ENCODE results near the gene TM4SF5. TPM values are rescaled to one million over a fixed set of nuclear protein-coding genes. Genes with fewer than 3 reads are reported as not detected.

Gene TM4SF5
- total RNA-seq, 4 donors from 2014 or later: not detected

DNA sequence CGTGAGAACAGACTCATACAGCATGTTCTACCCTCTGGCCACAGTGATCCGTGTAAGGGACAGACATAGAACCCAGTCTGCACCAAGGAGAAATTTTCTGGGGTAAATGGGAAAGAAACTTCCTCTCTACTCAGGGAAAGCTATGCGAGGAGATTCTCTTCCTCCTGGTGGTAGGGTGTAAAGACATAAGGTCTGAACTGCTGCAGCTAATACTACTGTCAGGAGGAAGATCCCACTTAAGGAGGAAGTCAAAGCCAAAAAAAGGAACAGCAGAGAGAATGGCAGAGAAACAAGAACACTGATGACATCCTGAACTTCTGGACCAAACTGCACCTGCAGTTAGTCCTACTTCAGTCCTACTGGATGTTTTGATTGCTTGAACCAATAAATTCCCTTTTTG lies 7.1 kb upstream of the TM4SF5 start:
- intact Hi-C loops (cut with DNase I; ENCODE audit: low total_unique reads): no loop called here
- no peak for DNase-seq
- Histone ChIP-seq H3K27ac (no peak overlapping the region), H3K36me3 (no peaks in the 10 kb centered on the region), H3K4me3 (no peak overlapping the region), H3K9me3 (no peaks in the 10 kb centered on the region), H3K27me3 (no peaks in the 10 kb centered on the region), H3K4me1 (no peaks in the 10 kb centered on the region)
- TF ChIP-seq, protein P1, sequence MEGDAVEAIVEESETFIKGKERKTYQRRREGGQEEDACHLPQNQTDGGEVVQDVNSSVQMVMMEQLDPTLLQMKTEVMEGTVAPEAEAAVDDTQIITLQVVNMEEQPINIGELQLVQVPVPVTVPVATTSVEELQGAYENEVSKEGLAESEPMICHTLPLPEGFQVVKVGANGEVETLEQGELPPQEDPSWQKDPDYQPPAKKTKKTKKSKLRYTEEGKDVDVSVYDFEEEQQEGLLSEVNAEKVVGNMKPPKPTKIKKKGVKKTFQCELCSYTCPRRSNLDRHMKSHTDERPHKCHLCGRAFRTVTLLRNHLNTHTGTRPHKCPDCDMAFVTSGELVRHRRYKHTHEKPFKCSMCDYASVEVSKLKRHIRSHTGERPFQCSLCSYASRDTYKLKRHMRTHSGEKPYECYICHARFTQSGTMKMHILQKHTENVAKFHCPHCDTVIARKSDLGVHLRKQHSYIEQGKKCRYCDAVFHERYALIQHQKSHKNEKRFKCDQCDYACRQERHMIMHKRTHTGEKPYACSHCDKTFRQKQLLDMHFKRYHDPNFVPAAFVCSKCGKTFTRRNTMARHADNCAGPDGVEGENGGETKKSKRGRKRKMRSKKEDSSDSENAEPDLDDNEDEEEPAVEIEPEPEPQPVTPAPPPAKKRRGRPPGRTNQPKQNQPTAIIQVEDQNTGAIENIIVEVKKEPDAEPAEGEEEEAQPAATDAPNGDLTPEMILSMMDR (IDR thresholded peaks at IDR 0.05): no peak
- TF ChIP-seq POLR2A (IDR thresholded peaks at IDR 0.05): no peak

DNA sequence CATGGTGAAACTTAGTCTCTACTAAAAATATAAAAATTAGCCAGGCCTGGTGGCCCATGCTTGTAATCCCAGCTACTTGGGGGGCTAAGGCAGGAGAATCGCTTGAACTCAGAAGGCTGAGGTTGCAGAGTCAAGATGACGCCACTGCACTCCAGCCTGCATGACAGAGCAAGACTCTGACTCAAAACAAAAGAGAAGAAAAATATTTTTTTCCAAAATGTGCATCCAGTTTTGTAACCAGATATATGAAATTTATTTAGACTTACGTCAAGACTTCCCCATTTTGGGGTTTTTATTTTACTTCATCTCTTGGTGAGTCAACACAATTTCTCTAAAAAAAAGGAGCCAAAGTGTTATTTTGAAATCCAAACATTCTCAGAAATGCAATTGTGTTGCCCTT lies 5.5 kb upstream of the TM4SF5 start:
- no peak for DNase-seq
- intact Hi-C loops (cut with DNase I; ENCODE audit: low total_unique reads): no loop called here
- no peaks in the 10 kb centered on the region for H3K9me3 ChIP-seq

DNA sequence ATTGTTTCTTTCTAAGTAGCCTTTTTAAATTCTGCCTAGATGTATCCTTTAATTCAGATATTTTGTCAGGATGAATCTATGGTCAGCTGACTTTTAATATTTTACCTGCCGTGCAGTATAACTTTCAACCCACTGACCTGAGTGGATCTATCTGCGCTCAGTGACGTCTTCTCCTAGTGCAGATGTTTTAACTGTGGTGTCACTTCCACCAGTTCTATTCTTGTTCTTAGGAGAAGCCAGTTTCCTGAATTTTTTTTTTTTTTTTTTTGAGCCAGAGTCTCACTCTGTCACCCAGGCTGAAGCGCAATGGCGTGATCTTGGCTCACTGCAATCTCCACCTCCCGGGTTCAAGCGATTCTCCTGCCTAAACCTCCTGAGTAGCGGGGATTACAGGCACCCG lies 5.0 kb upstream of the TM4SF5 start:
- H3K27ac ChIP-seq: no peak overlapping the region

More for the DNA sequence above, 5.5 kb upstream of the TM4SF5 start:
- no peak for TF ChIP-seq POLR2A (IDR thresholded peaks at IDR 0.05)
- TF ChIP-seq, protein P1 (IDR thresholded peaks at IDR 0.05): no peak
- no peaks in the 10 kb centered on the region for H3K36me3 ChIP-seq
- no peaks in the 10 kb centered on the region for H3K27me3 ChIP-seq
- H3K27ac ChIP-seq: no peak overlapping the region
- H3K4me3 ChIP-seq: no peak overlapping the region
- no peaks in the 10 kb centered on the region for H3K4me1 ChIP-seq

DNA sequence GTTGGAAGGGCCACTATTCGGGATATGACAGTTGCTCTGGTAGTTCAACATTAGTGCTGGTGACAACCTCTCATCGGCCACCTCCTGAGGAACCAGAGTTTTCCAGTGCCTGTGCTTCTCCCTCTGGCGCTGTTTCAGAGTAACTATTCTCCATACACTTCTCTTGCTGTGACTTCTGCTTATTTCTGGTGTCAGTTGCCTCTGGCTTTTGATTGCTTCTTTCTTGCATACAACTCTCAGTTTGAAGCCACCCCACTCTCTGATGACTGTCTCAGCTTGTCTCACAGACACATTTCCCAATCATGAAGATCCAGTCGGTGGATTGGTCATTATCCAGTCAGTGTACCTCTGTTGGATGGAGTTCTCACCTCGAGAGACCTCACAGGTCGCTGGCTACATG lies 3.4 kb upstream of the TM4SF5 start:
- H3K36me3 ChIP-seq: no peaks in the 10 kb centered on the region
- intact Hi-C loops (cut with DNase I; ENCODE audit: low total_unique reads): no loop called here
- H3K27ac ChIP-seq: no peak overlapping the region
- no peak overlapping the region for H3K4me3 ChIP-seq
- DNase-seq: no peak
- TF ChIP-seq POLR2A (IDR thresholded peaks at IDR 0.05): no peak
- TF ChIP-seq, protein P1 (IDR thresholded peaks at IDR 0.05): no peak
- no peaks in the 10 kb centered on the region for H3K9me3 ChIP-seq
- H3K4me1 ChIP-seq: no peaks in the 10 kb centered on the region
- H3K27me3 ChIP-seq: no peaks in the 10 kb centered on the region

More for the DNA sequence above, 5.0 kb upstream of the TM4SF5 start:
- H3K9me3 ChIP-seq: no peaks in the 10 kb centered on the region
- no peak for TF ChIP-seq POLR2A (IDR thresholded peaks at IDR 0.05)
- TF ChIP-seq, protein P1 (IDR thresholded peaks at IDR 0.05): no peak
- no peaks in the 10 kb centered on the region for H3K4me1 ChIP-seq
- H3K27me3 ChIP-seq: no peaks in the 10 kb centered on the region
- no peak overlapping the region for H3K4me3 ChIP-seq
- no peaks in the 10 kb centered on the region for H3K36me3 ChIP-seq
- no peak for DNase-seq
- intact Hi-C loops (cut with DNase I; ENCODE audit: low total_unique reads): no loop called here

DNA sequence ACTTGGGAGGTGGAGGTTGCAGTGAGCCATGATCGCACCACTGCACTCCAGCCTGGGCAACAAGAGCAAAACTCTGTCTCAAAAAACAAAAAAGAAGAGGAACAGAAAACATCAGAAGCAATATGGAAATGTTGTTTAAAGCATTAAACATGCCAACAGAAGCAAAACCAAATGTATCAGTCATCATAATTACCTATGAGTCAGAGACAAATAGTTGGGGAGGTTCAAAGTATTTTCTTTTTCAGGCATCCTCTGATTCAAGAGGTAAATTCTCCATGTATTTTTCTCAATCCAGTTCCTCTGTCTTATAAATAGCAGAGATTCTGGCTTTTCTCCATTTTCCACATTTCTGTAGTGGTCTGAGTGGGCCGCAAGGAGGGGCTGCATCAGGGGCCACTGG lies 2.1 kb upstream of the TM4SF5 start:
- no peaks in the 10 kb centered on the region for H3K4me1 ChIP-seq
- no peak for DNase-seq
- intact Hi-C loops (cut with DNase I; ENCODE audit: low total_unique reads): no loop called here
- H3K4me3 ChIP-seq: no peak overlapping the region
- H3K27ac ChIP-seq: no peak overlapping the region
- no peaks in the 10 kb centered on the region for H3K27me3 ChIP-seq
- no peaks in the 10 kb centered on the region for H3K9me3 ChIP-seq
- H3K36me3 ChIP-seq: no peaks in the 10 kb centered on the region
- TF ChIP-seq, protein P1 (IDR thresholded peaks at IDR 0.05): no peak
- no peak for TF ChIP-seq POLR2A (IDR thresholded peaks at IDR 0.05)

Data from uterus (tissue), 4 donors.